ENCODE measurements around the gene CEMIP.

GRCh38 chr15:80804970-80805495, 25.9 kb downstream of the CEMIP start:
- TF ChIP-seq MTA3 (IDR thresholded peaks at IDR 0.05; ENCODE audit: borderline replicate concordance, low read length) (no peak), POLR2AphosphoS5 (IDR thresholded peaks at IDR 0.05; ENCODE audit: low read length) (no peak), CTCF (IDR thresholded peaks at IDR 0.05 in 2 of 3, conservative IDR thresholded peaks at IDR 0.05 in 1 of 3; ENCODE audit: control insufficient read depth in 2 of 3, extremely low read depth in 1 of 3, insufficient read depth in 1 of 3, low read depth in 3 of 3, low read length in 3 of 3) (no peak), HDAC6 (IDR thresholded peaks at IDR 0.05; ENCODE audit: unreplicated experiment) (no peak)

Measured in GM12878 (cell line).